Measurements from ENCODE around the gene C2CD4C.

DNA sequence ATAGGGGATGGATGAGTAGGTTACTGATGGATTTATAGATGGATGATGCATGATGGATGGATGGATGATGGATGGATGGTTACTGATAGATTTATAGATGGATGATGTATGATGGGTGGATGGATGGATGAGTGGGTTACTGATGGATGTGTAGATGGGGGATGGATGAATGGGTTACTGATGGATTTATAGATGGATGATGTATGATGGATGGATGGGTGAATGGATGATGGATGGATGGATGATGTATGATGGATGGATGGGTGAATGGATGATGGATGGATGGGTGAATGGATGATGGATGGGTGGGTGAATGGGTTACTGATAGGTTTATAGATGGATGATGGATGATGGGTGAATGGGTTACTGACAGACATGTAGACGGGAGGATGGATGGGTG lies 6.3 kb upstream of the C2CD4C start:
- no peak for TF ChIP-seq CTCF (IDR thresholded peaks at IDR 0.05)
- TF ChIP-seq POLR2AphosphoS5 (IDR thresholded peaks at IDR 0.05), result no peak
